Measurements from ENCODE around the gene NME7.
"Not testable (repeated sequence)": the region's sequence is repeated elsewhere in the genome, so short reads cannot be mapped to it uniquely, and the experiment has no call there.

NME7 gene

DNA sequence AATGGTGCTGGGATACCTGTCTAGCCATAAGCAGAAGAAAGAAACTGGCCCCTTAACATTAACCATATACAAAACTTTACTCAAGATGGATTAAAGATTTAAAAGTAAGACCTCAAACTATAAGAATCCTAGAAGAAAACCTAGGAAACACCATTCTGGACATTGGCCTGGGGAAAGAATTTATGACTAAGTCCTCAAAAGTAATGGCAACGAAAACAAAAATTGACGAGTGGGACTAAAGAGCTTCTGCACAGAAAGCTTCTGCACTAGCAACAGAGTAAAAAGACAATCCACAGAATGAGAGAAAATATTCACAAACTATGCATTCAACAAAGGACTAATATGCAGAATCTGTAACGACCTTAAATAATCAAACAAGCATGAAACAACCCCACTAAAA, 66.7 kb downstream of the NME7 start:
- no peak for DNase-seq

DNA sequence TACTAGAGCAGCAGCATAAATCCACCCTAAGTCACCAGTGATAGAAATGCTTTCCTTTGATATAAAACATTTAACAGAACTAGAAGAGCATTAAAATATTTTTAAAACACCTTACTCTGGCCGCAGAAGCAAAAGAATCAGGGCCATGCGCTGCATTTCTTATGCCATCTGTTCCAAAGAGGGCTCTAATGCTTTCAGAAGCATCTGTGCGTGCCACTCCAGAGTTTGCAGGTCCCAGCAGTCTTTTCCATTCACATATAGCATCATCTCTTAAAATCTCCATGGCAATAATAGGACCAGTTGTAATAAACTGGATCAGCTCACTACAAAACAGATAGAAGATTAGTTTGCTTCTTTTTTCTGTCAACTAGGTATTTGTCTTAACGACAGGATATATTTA, 69.2 kb downstream of the NME7 start:
- DNase-seq, result no peak

- DNase-seq, result no peak
These were observed 71.8 kb downstream of the NME7 start for GRCh38 chr1:169295846-169296245.

DNA sequence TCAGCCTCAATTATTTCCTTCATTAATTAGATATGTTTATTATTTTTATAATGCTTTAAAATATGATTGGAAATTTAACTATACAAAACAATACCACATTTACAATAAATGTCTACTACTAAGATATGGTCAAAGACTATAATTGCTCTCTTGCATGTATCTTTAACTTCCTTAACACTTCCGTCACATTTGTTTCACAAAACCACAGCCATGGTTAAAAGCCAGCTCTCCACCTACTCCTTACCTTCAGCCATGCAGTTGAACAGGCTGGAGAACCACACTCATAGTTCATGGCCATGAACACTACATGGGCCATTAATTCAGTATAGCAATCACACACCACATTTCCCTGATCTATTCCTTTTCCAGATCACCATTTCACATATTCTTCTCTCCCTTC, 72.2 kb downstream of the NME7 start:
- no peak for DNase-seq

DNA sequence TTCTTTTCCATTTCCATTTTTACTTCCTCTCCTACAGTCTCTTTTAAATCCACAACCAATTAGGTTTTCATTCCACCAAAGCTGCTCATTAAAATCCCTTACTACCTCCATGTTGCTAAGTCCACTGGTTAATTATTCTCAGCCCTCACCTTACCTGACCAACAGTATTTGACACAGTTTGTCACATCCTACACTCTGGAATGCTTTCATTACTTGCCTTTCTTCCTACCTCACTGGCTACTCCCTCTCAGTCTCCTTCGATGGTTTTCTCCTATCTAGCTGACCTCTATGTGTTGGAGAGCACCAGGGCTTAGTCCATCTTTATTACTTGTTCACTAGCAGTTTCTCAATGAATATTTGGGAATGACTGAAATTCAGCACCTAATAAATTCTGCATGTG, 78.6 kb downstream of the NME7 start:
- no peak for DNase-seq

DNA sequence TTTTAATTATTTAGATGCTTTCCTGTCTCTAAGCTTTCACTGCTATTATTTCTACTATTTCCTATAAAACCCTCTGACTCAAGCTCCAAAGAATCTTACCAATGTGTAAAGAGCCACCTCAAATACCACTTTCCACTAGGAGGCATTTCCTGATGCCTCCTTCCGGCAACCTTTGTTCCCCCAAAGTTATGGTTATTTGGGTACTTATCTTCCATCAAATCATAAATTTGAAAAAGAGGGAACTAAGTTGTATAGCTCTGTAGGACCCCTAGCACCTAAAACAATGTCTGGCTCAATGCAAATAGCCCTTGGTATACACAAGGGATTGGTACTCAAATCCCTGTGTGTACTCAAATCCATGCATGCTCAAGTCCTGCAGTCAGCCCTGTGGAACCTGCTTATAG, 79.6 kb downstream of the NME7 start:
- no peak for DNase-seq

DNA sequence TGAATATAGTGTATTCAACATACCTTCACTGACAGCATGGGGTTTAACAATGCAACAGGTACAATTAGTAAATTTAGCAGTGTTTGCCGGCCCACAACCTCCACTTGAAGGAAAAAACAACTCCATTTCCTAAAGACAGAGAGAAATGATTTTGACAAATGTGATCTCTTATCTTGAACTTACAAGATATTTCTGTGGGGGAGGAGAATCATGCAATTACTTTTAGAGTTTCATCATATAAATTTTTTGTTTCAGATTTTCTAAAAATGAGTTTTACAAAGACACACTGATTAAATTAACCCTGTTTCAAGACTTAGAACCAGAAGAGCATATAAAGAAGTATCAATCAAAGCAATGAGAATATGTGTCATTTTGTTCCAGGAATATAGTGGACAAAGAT, 80.3 kb downstream of the NME7 start:
- DNase-seq, result no peak

GRCh38 chr1:169281562-169281961, 86.0 kb downstream of the NME7 start:
- DNase-seq, result not testable (repeated sequence)

GRCh38 chr1:169271098-169271497, 96.5 kb downstream of the NME7 start:
- no peak for DNase-seq

DNA sequence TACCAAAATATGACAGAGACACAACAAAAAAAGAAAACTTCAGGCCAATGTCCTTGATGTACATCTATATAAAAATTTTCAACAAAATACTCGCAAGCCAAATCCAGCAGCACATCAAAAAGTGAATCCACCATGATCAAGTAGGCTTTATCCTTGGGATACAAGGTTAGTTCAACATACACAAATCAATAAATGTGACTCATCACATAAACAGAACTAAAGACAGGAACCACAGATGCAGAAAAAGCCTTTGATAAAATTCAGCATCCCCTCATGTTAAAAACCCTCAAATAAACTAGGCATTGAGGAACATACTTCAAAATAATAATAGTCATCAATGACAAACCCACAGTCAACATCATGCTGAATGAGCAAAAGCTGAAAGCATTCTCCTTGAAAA, 101.5 kb downstream of the NME7 start:
- no peak for DNase-seq

DNA sequence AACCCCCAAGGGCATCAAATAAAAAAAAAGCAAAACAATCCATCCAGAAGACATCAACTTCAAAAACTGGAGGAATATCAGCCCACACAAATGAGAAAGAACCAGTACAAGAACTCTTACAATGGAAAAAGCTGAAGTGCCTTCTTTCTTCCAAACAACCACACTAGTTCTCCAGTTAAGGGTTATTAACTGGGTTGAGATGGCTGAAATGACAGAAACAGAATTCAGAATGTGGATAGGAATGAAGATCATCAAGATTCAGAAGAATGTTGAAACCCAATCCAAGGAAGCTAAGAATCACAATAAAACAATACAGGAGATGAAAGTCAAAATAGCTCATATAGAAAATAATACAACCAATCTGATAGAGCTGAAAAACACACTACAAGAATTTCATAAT, 104.5 kb downstream of the NME7 start:
- DNase-seq, result no peak

- DNase-seq, result no peak
These were observed 105.7 kb downstream of the NME7 start for GRCh38 chr1:169261884-169262283.

GRCh38 chr1:169260478-169261151, 107.0 kb downstream of the NME7 start:
- DNase-seq, result no peak

DNA sequence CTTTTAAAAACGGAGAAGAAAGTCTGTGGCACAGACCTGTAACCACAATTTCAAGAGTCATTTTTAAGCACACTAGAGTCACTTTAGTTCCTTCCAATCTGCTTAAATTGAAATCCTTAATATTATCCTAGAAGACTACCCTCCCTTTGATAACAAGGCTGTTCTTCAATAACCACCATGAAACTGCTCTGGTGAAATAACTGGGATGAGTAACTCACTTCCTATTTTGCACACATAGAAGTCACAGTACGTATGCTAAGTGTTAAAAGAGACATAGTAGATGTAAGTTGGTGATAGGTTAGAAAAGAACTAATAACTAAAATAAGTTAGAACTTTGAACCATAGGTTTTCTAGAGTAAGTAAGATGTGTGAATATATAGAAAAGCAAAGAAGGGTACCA, 107.8 kb downstream of the NME7 start:
- DNase-seq, result no peak

- no peak for DNase-seq
These were observed 116.8 kb downstream of the NME7 start for GRCh38 chr1:169250795-169251194.

- no peak for DNase-seq
These were observed 117.6 kb downstream of the NME7 start for GRCh38 chr1:169250022-169250421.

GRCh38 chr1:169249611-169250010, 118.0 kb downstream of the NME7 start:
- no peak for DNase-seq

GRCh38 chr1:169245706-169246105, 121.9 kb downstream of the NME7 start:
- DNase-seq, result no peak

DNA sequence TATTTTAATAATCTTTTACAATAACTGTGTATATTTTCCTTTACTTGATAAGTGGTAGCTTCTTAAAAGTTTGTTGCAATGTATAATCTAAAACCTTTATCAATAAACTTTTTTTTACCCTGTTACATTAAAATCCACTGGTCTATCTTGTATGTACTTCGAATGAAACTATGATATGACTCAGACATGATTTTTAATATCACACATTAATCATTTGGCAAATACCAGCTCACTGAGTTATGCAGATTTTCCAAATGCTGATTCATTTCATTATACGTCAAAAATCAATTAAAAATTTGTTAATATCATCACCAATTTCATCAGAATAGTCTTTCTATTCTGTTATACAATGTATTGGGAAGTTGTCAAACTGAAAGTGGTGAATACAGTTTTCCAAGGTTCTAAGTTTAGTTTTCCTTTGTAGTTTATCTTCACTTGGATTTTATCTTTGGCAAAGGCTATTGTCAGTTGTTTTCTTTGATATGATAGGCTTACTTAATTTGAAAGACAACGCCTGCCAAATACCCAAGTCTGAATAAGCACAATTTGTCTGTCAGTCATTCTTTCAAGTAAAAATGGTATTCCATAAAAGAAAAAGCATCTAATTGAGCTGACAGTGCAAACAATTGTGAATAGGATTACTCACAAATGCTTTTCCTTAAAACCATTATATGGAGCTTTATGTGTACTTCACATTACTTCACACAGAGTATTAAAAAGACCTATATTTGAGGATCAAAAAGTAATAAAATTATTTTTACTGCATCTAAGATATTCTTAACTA, 127.0 kb downstream of the NME7 start:
- no peak for DNase-seq

- DNase-seq, result no peak
These were observed 130.7 kb downstream of the NME7 start for GRCh38 chr1:169236880-169237279.

DNA sequence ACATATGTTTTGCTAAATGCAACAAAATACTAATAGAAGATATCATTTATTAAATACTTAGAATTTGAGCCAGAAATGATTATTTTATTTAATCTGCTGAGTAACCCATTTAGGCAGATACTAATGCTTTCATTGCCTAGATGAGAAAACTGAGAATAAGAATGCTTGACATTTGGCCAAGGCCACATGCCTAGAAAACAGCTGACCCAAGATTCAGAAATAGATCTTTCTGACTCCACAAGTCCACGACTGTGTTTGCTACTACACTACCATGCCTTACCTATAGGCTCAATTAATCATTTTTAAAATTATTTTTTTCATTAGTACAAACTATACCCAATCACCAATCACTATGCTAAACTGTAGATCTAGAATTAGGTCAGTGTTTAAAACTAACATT, 131.5 kb downstream of the NME7 start:
- DNase-seq, result no peak

DNA sequence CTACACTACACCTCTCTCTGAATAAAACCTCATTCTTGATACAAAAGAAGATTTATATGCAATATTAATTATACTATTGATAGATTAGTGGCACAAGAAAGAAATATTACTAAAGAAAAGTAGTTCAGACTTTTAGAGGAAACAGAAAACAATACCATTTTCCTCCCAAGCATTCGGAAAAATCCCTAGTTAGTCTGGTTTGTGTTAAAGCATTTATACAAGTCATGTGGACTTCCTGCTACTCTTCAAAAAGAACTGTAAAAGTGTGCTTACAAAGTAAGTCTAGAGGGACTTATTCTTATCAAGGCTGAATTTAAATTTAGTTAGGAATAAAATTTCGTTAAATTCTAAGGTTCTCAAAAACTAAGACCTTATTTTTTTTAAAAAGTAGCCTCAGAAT, 132.0 kb downstream of the NME7 start:
- no peak for DNase-seq

DNA sequence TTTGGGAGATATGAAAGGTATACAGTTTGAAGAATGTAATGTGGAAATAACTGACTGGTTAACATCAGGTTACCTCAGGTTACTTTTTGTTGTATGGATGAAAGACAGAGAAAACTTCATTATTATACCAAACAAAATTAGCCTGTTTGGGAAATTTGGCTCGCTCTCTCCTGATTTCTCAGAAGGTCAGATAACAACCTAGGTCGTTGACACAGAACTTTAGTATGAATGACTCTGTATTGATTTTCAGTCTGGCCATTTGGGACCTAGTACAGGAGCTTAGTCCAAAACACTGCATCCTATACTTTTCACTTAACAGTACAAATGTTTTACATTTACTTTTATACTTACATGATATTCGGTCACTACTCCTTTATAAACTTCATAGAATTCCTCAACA, 132.8 kb downstream of the NME7 start:
- no peak for DNase-seq

DNA sequence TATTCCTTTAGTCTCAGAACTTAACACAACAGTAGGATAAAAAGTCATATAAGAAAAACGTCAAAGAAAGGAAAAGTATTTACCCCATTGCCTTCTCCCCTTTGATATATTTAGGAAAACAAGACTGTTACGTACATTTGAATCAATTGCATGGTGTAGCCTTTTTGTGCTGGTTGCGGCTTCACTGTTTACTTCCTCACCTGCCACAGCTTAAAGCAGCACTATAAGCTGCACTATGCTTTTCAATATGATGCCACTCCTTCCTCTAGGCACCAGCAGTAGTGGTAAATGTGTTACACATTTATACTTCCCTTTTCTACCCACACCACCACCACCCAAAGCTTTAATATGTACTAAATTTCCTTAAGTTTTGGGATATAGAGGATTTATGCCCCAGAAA, 150.0 kb downstream of the NME7 start:
- DNase-seq, result no peak

GRCh38 chr1:169214598-169214997, 153.0 kb downstream of the NME7 start:
- no peak for DNase-seq
